ENCODE measurements around the gene PLEKHG4B. TPM values are rescaled to one million over a fixed set of nuclear protein-coding genes. Genes with fewer than 3 reads are reported as not detected.

Gene PLEKHG4B
- total and polyA plus RNA-seq, 2 of the 8 experiments (the other 6 are each of a cell fraction or from before 2014, with no cell fraction given) = 31.1 to 43.6 TPM

DNA sequence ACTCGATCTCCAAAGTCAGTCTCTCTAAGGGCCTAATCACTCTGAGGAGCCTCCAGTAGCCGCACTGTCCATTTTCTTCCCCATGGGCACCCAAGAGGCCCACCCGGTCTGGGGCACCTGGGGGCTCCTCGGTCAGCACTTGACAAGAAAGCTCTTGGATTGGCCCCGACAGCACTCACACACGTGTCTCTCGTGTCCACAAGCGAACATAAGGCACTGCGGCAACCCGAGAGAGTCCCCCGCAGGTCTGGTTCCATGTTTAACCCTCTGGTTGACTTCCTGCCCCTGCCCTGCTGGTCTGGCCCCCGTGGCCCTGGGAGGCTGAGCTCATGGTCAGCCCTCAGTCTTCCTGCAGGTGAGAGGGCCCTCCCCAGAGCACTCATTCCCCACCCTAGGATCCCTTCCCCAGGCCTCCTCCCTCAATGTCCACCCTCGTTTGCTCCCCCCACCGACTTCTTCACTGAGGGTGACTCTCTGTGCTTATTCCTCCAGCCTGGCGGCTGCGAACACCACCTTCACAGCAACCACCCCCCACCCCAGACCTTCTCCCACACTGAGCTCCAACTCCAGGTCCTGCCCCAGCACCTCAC, 83.0 kb downstream of the PLEKHG4B start:
- no peak overlapping the region for H3K27ac ChIP-seq (ENCODE audit: low read depth, low read length)
- no peaks in the 10 kb centered on the region for H3K79me2 ChIP-seq (ENCODE audit: control insufficient read depth in 1 of 2, insufficient read depth in 2 of 2, low read length in 2 of 2)
- no peak overlapping the region for H3K4me3 ChIP-seq (ENCODE audit: extremely low read depth in 1 of 4, insufficient read depth in 2 of 4, low read depth in 3 of 4, low read length in 4 of 4)
- no peaks in the 10 kb centered on the region for H3K9me3 ChIP-seq (ENCODE audit: insufficient read depth in 2 of 2, low read depth in 1 of 2, low read length in 1 of 2)
- no peak overlapping the region for H4K5ac ChIP-seq (ENCODE audit: insufficient read length, low read depth, low read length)
- H3K27me3 ChIP-seq (replicated peaks in 1 of 4; ENCODE audit: control insufficient read depth in 3 of 4, extremely low read depth in 1 of 4, insufficient read depth in 3 of 4, low read length in 3 of 4) = no peaks in the 10 kb centered on the region; a peak in 1 of 7 replicates
- CTCF ChIA-PET (ENCODE audit: partially characterized antibody) = interaction anchor here (0.8 to 2.3 kb wide), 4 partner anchors 10 to 16 kb away, joined by 3 to 6 read pairs (median 5); partner anchors contain the start of gene LRRC14B
- H2AFZ ChIP-seq (ENCODE audit: low read length) = no peak overlapping the region
- H2BK5ac ChIP-seq (ENCODE audit: low read depth, low read length) = no peak overlapping the region
- H3K36me3 ChIP-seq (ENCODE audit: control insufficient read depth in 2 of 4, insufficient read depth in 4 of 4, low read length in 3 of 4) = peaks cover 0 to 27% (median 13%) of the 10 kb centered on the region in 4 experiments; a peak in 6 of 8 replicates
- H2BK15ac ChIP-seq (ENCODE audit: low read length) = no peak overlapping the region
- TF ChIP-seq, protein P1, sequence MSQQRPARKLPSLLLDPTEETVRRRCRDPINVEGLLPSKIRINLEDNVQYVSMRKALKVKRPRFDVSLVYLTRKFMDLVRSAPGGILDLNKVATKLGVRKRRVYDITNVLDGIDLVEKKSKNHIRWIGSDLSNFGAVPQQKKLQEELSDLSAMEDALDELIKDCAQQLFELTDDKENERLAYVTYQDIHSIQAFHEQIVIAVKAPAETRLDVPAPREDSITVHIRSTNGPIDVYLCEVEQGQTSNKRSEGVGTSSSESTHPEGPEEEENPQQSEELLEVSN (IDR thresholded peaks at IDR 0.05) = no peak
- TF ChIP-seq TEAD4 (IDR thresholded peaks at IDR 0.05; ENCODE audit: low read depth, low read length) = no peak
- no peak for TF ChIP-seq KDM4A (IDR thresholded peaks at IDR 0.05; ENCODE audit: low read depth, low read length, severe bottlenecking)
- TF ChIP-seq SUZ12 (IDR thresholded peaks at IDR 0.05; ENCODE audit: low read length) = no peak
- no peak for TF ChIP-seq POU5F1 (IDR thresholded peaks at IDR 0.05; ENCODE audit: low read depth, low read length)
- TF ChIP-seq BACH1 (IDR thresholded peaks at IDR 0.05; ENCODE audit: low read length) = no peak
- no peak for TF ChIP-seq RNF2 (IDR thresholded peaks at IDR 0.05; ENCODE audit: borderline replicate concordance, low read depth, low read length, missing control alignments, poor library complexity, severe bottlenecking)
- TF ChIP-seq BCL11A (IDR thresholded peaks at IDR 0.05; ENCODE audit: low read depth in 2 of 2, low read length in 2 of 2) = no peak
- TF ChIP-seq SIN3A (conservative IDR thresholded peaks at IDR 0.05 in 1 of 2, IDR thresholded peaks at IDR 0.05 in 1 of 2; ENCODE audit: low read depth in 1 of 2, low read length in 2 of 2) = no peak
- TF ChIP-seq SIRT6 (IDR thresholded peaks at IDR 0.05; ENCODE audit: low read length) = no peak
- H3K18ac ChIP-seq (ENCODE audit: extremely low read depth, low read length) = no peak overlapping the region
- H3K23me2 ChIP-seq (ENCODE audit: low read depth, low read length) = no peaks in the 10 kb centered on the region
- no peaks in the 10 kb centered on the region for H3K4me1 ChIP-seq (replicated peaks in 1 of 4; ENCODE audit: control insufficient read depth in 3 of 4, insufficient read depth in 4 of 4, low read length in 3 of 4)
- WGBS, 2 experiments (ENCODE audit: extremely low coverage in 1 of 2, insufficient coverage in 1 of 2, insufficient read length in 1 of 2, insufficient replicate concordance in 2 of 2, low coverage in 1 of 2, low lambda C conversion rate in 2 of 2, missing lambda C conversion rate in 1 of 2) = 91% methylated on average over 12 of the region's 16 CpGs; no CpG with 5 or more reads in 1 of the 2 experiments
- peaks cover 0 to 10% of the 10 kb centered on the region in 2 experiments for H4K20me1 ChIP-seq (replicated peaks in 1 of 2; ENCODE audit: control insufficient read depth in 1 of 2, insufficient read depth in 2 of 2, low read length in 2 of 2)
- H4K91ac ChIP-seq (replicated peaks; ENCODE audit: insufficient read length, low read length) = no peak overlapping the region
- H3K14ac ChIP-seq (ENCODE audit: insufficient read length) = no peak overlapping the region
- DNase-seq (ENCODE audit: low read depth in 1 of 2, low spot score in 2 of 2) (no peak), FAIRE-seq (no peak)
- no peak overlapping the region for H3K4ac ChIP-seq (replicated peaks; ENCODE audit: insufficient read length, low read depth, low read length)
- H4K8ac ChIP-seq (ENCODE audit: extremely low read depth, insufficient read depth, low read length) = no peak overlapping the region
- no peak overlapping the region for H3K9ac ChIP-seq (replicated peaks in 1 of 4; ENCODE audit: extremely low read depth in 1 of 4, low read depth in 3 of 4, low read length in 3 of 4)
- H2AK5ac ChIP-seq (ENCODE audit: low read depth, low read length) = no peak overlapping the region
- POLR2A ChIA-PET (ENCODE audit: partially characterized antibody) = no interaction called here
- H3K23ac ChIP-seq (ENCODE audit: insufficient read length) = no peak overlapping the region
- H2BK20ac ChIP-seq (ENCODE audit: low read length) = no peak overlapping the region
- no peak overlapping the region for H2BK12ac ChIP-seq (ENCODE audit: low read depth, low read length)
- H3K4me2 ChIP-seq (ENCODE audit: insufficient read depth in 1 of 2, low read depth in 2 of 2, low read length in 2 of 2) = no peak overlapping the region
- H3K79me1 ChIP-seq (ENCODE audit: low read depth, low read length) = no peaks in the 10 kb centered on the region
- H2BK120ac ChIP-seq (replicated peaks; ENCODE audit: low read depth, low read length) = no peak overlapping the region
- no peak overlapping the region for H3K56ac ChIP-seq (replicated peaks; ENCODE audit: insufficient read length, low read depth, low read length)
